ENCODE measurements around the gene SMC3.
"Not testable (repeated sequence)": the region's sequence is repeated elsewhere in the genome, so short reads cannot be mapped to it uniquely, and the experiment has no call there.

The SMC3 gene

GRCh38 chr10:110591760-110592159 lies 24.3 kb downstream of the SMC3 start:
- DNase-seq = no peak

GRCh38 chr10:110597476-110597875 lies 30.0 kb downstream of the SMC3 start:
- DNase-seq = no peak

GRCh38 chr10:110600487-110601101 lies 33.1 kb downstream of the SMC3 start:
- peak; percentile 4 for DNase-seq

GRCh38 chr10:110601581-110601980 lies 34.1 kb downstream of the SMC3 start:
- DNase-seq = no peak

- DNase-seq = no peak
Observed at GRCh38 chr10:110608087-110608486, 40.6 kb downstream of the SMC3 start.

- DNase-seq = no peak
Observed at GRCh38 chr10:110609605-110610004, 42.1 kb downstream of the SMC3 start.

- peak; percentile 43 for DNase-seq
Observed at GRCh38 chr10:110610308-110610774, 42.8 kb downstream of the SMC3 start.

GRCh38 chr10:110610781-110611180 lies 43.3 kb downstream of the SMC3 start:
- DNase-seq = not testable (repeated sequence)

- no peak for DNase-seq
Observed at GRCh38 chr10:110612087-110612486, 44.6 kb downstream of the SMC3 start.

- DNase-seq = no peak
Observed at GRCh38 chr10:110612629-110613028, 45.1 kb downstream of the SMC3 start.

- DNase-seq = no peak
Observed at GRCh38 chr10:110613341-110613995, 46.0 kb downstream of the SMC3 start.

GRCh38 chr10:110613996-110614495 lies 46.6 kb downstream of the SMC3 start:
- DNase-seq = no peak

- DNase-seq = no peak
Observed at GRCh38 chr10:110615057-110615747, 47.7 kb downstream of the SMC3 start.

GRCh38 chr10:110616493-110617033 lies 49.1 kb downstream of the SMC3 start:
- no peak for DNase-seq

- no peak for DNase-seq
Observed at GRCh38 chr10:110617425-110618229, 50.1 kb downstream of the SMC3 start.

- DNase-seq = no peak
Observed at GRCh38 chr10:110618230-110618610, 50.7 kb downstream of the SMC3 start.

GRCh38 chr10:110619514-110620397 lies 52.3 kb downstream of the SMC3 start:
- DNase-seq = no peak

GRCh38 chr10:110620398-110620719 lies 52.9 kb downstream of the SMC3 start:
- DNase-seq = no peak

GRCh38 chr10:110623316-110623715 lies 55.8 kb downstream of the SMC3 start:
- not testable (repeated sequence) for DNase-seq

- no peak for DNase-seq
Observed at GRCh38 chr10:110625356-110625894, 57.9 kb downstream of the SMC3 start.
